SJCRH30 (cell line): ENCODE measurements around the gene ALKBH4. TPM values are rescaled to one million over a fixed set of nuclear protein-coding genes. Genes with fewer than 3 reads are reported as not detected.
"Not testable (repeated sequence)": the region's sequence is repeated elsewhere in the genome, so short reads cannot be mapped to it uniquely, and the experiment has no call there.

Experiments used
- DNase-seq, 2 experiments: peaks; one replicate each; pipeline ENCODE4 v3.0.0-alpha.2; 2015 to 2020
- H3K27ac ChIP-seq: fragments of 250-450 bp; sonication (Bioruptor Pico); 2 replicates; pipeline ENCODE4 v1.5.1; 2020; ENCODE audit warnings: mild to moderate bottlenecking, moderate library complexity
- H3K27me3 ChIP-seq: fragments of 250-450 bp; sonication (Bioruptor Pico); 2 replicates; pipeline ENCODE4 v1.5.1; 2020; ENCODE audit warnings: mild to moderate bottlenecking, moderate library complexity
- H3K36me3 ChIP-seq: fragments of 250-450 bp; sonication (Bioruptor Pico); 2 replicates; pipeline ENCODE4 v1.5.1; 2020; ENCODE audit warnings: mild to moderate bottlenecking, moderate library complexity
- H3K4me1 ChIP-seq: fragments of 250-450 bp; sonication (Bioruptor Pico); 2 replicates; pipeline ENCODE4 v1.5.1; 2020; ENCODE audit warnings: mild to moderate bottlenecking, moderate library complexity
- H3K4me3 ChIP-seq: fragments of 250-450 bp; sonication (Bioruptor Pico); 2 replicates; pipeline ENCODE4 v1.5.1; 2020; ENCODE audit warnings: mild to moderate bottlenecking, moderate library complexity
- H3K9me3 ChIP-seq: fragments of 250-450 bp; sonication (Bioruptor Pico); replicated peaks from 2 replicates; pipeline ENCODE4 v1.5.1; 2020; ENCODE audit warnings: mild to moderate bottlenecking, moderate library complexity
- total RNA-seq: library from RNA; depleted of rRNA; stranded (reverse); fragments of >200 nt; shearing (Covaris generic); gene quantifications from 2 replicates; pipeline ENCODE4 v1.2.3, GENCODE V29; 2014

Gene ALKBH4
- total RNA-seq, 1 experiment from 2014 or later, result 16.2 TPM

DNA sequence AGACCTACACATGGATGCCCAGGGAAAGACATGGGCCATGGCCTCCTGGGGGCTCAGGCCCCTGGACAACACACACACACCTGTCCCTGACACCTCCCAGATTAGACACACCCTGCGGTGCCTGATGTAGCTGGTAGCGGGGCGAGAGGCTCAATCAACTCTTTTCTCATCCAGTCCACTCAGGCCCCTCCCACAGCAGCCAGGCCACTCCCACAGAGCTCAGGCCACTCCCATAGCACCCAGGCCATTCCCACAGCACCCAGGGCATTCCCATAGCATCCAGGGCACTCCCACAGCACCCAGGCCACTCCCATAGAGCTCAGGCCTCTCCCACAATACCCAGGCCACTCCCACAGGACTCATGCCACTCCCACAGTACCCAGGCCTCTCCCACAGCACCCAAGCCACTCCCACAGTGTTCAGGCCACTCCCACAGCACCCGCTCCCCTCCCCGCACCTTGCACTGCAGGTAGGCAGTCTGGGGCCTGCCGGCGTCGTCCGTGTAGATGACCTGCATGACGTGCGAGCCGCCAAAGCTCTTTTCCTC, 25.9 kb upstream of the ALKBH4 start:
- H3K4me3 ChIP-seq, H3K9me3 ChIP-seq, H3K36me3 ChIP-seq, H3K4me1 ChIP-seq, H3K27ac ChIP-seq, H3K27me3 ChIP-seq: not testable (repeated sequence)
- DNase-seq, result peak in 1 of 2 experiments; percentile 67

DNA sequence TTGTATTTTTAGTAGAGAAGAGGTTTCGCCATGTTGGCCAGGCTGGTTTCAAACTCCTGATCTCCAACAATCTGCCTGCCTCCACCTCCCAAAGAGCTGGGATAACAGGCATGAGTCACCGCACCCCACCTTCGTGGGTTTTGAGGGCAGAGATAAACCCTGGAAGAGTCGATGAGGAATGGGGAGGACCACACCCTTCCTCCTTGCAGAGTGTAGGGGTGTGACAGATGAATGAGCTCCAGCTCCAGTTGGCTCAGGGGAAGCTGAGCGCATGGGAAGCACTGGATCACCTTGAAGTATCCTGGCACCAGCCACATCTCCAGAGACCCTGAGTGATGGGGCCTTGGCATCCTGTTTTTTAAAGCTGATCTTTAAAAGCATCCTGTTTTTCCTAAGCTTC, 19.7 kb upstream of the ALKBH4 start:
- H3K9me3 ChIP-seq, H3K27me3 ChIP-seq, H3K27ac ChIP-seq, DNase-seq, H3K36me3 ChIP-seq, H3K4me1 ChIP-seq, H3K4me3 ChIP-seq: not testable (repeated sequence)

DNA sequence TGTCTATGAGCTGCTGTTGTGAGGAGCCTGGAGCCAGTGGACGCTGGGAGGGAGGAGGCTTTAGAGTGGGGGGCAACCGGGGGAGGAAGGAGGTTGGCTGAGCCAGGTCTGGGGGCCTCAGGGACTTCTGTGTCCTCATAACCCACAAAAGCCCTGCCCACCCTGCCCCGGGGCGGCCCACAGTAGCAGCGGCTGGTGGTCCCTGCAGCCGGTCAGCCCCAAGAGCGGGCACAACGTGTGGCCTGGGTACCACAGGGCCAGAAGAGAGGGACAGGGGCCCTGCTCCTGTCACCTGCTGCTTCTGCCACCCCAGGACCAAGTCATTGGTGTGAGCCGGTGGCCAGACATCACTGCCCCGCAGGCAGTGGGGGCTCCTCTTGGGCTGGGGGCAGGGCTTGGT, 17.3 kb upstream of the ALKBH4 start:
- not testable (repeated sequence) for H3K36me3 ChIP-seq, DNase-seq, H3K9me3 ChIP-seq

DNA sequence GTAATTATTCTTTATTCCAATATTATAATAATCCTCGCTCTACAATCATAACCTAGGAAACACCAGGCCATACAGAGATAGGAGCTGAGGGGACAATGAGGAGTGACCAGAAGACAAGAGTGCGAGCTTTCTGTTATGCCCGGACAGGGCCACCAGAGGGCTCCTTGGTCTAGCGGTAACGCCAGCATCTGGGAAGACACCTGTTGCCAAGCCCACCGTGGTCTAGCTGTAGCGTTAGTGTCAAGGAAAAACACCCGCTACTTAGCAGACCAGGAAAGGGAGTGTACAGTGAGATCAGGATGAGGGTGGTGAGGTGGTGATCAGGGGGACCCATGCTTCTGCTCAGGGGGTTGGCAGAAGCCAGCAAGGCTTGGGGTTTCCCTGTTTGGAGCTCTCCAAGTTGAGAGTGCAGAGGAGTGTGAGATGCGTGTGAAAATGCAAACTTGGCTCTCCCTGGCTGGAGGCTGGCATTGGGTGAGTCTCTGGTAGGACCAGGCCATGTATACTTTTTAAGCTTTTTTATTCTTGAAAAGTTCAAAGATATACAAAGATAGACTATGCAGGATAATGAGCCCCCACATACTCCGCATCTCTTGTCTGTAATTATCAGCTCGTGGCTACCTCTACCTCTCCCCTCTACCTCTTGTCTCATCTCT, 15.4 kb upstream of the ALKBH4 start:
- not testable (repeated sequence) for H3K9me3 ChIP-seq, H3K4me1 ChIP-seq, H3K4me3 ChIP-seq, H3K27ac ChIP-seq, H3K27me3 ChIP-seq, H3K36me3 ChIP-seq
- peak in 1 of 2 experiments; percentile 44 for DNase-seq

More for the DNA sequence above, 17.3 kb upstream of the ALKBH4 start:
- not testable (repeated sequence) for H3K27ac ChIP-seq, H3K4me1 ChIP-seq, H3K4me3 ChIP-seq, H3K27me3 ChIP-seq

- not testable (repeated sequence) for H3K9me3 ChIP-seq, H3K27ac ChIP-seq, H3K4me3 ChIP-seq, H3K27me3 ChIP-seq, H3K36me3 ChIP-seq, H3K4me1 ChIP-seq, DNase-seq
These were observed 14.5 kb upstream of the ALKBH4 start for GRCh38 chr7:102479209-102479584.

DNA sequence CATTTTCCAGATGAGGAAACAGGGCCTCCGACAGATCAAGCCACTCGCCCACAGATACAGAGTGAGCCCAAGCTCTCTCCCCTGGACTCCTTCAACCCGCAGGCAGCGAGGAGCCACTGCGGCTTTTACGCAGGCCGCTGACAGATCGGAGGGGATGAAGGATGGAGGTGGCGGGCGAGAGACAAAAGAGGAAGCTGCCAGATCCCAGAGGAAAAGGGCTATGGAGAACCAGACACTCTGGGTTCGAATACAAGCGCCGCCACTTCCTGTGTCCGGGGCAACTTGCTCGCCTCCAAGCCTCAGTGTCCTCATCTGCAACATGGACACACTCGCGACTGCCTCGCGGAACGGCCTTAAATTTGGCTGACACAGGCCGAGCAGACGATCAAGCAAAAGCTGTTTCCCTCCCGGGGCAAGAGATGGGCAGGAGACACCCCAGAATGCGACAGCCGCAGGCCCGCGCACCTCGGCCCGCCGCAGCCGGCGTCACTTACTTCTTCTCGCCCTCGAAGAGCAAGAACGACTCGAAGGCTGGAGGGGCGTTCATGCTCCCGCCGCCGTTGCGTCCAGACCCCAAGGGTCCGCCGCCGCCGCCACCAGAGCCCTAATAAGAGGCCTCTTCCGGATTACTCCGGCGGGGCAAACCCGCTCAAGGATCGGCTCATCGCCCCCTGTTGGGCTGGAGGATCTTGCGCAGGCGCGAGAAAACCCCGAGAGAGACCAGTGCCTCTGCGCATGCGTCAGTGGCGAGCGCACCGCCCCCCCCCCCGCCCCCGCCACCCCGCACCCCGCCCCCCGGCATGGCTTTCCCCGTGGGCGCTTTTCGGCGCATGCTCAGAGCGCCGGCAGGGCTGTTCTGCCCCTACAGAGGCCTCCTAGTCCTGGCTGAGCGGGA, 13.9 kb upstream of the ALKBH4 start, which contains the start of gene POLR2J:
POLR2J (minus strand) TSS at position 609 of the 895 bp plus-strand sequence; CDS start at position 547, 62 bp downstream.
- H3K36me3 ChIP-seq, H3K9me3 ChIP-seq, H3K27ac ChIP-seq, H3K27me3 ChIP-seq, H3K4me1 ChIP-seq: not testable (repeated sequence)
- DNase-seq, result peak; percentile 74 to 77
- H3K4me3 ChIP-seq, result peak within 1 kb of the TSS; percentile 60

GRCh38 chr7:102474736-102475435, 10.2 kb upstream of the ALKBH4 start:
- H3K9me3 ChIP-seq, H3K27me3 ChIP-seq, H3K27ac ChIP-seq, H3K4me3 ChIP-seq: not testable (repeated sequence)
- DNase-seq, result peak in 1 of 2 experiments; percentile 33
- Histone ChIP-seq H3K36me3 (peaks cover 26% of the 10 kb centered on the region), H3K4me1 (peaks cover 11% of the 10 kb centered on the region)

DNA sequence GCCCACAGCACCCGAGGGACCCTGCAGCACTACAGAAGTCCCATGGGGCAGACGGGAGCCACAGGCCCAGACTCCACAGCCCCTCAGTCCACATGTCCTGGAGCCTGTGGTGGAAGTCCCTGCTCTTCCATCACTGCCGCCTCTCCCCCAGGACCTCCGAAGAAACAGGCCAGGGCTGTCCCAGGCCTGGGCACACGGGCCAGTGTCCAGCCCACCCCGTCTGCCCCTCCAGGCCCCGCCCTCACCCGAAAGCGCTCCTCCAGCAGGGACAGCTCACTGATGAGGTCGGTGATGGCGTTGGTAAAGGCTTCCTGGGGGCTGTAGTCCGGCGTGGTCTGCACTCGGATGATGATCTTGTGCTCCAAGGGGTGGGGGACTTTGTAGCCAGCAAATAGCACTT, 9.5 kb upstream of the ALKBH4 start:
- DNase-seq, H3K4me3 ChIP-seq, H3K9me3 ChIP-seq, H3K27me3 ChIP-seq, H3K27ac ChIP-seq: not testable (repeated sequence)
- peaks cover 26% of the 10 kb centered on the region for H3K36me3 ChIP-seq
- peaks cover 11% of the 10 kb centered on the region for H3K4me1 ChIP-seq

GRCh38 chr7:102473271-102473991, 8.8 kb upstream of the ALKBH4 start:
- Histone ChIP-seq H3K9me3 (no peaks in the 10 kb centered on the region), H3K36me3 (peaks cover 26% of the 10 kb centered on the region), H3K27ac (no peak overlapping the region), H3K4me1 (peaks cover 11% of the 10 kb centered on the region), H3K4me3 (no peak overlapping the region), H3K27me3 (no peaks in the 10 kb centered on the region)
- DNase-seq, result peak; percentile 32 to 36

DNA sequence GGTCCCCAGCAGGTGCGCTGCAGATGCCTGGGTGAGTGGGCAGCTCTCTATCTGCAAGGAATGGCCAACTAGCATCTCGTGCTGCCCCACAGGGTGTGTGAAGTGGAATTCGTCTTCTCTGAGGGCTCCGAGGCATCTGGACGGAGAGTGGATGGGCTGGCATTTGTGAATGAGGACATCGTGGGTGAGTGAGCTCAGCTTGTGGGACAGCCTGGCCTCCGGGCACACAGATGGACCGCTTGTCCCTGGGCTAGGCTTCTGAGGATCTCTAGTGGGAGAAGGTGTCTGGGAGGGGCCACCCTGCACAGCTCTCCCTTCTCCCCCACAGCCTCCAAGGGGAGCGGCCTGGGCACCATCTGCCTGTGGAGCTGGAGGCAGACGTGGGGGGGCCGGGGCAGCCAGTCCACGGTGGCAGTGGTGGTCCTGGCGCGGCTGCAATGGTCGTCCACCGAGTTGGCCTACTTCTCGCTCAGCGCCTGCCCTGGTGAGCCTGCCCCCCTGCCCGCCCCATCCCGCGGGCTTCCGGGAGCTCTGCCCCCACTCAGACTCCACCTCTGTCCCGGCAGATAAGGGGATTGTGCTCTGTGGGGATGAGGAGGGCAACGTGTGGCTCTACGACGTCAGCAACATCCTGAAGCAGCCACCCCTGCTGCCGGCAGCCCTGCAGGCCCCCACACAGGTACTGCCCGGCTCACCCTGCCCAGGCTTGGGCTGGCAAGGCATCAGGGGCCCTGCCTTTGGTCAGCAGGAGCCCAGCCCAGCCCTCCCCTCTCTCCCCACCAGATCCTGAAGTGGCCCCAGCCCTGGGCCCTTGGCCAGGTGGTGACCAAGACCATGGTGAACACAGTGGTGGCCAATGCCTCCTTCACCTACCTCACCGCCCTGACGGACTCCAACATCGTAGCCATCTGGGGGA, 7.7 kb upstream of the ALKBH4 start:
- no peak overlapping the region for H3K27ac ChIP-seq
- H3K4me1 ChIP-seq, result peaks cover 11% of the 10 kb centered on the region
- H3K4me3 ChIP-seq, result no peak overlapping the region
- no peak for DNase-seq
- peaks cover 26% of the 10 kb centered on the region for H3K36me3 ChIP-seq
- H3K27me3 ChIP-seq, result no peaks in the 10 kb centered on the region
- H3K9me3 ChIP-seq, result no peaks in the 10 kb centered on the region

- Histone ChIP-seq H3K36me3 (peaks cover 26% of the 10 kb centered on the region), H3K9me3 (no peaks in the 10 kb centered on the region), H3K27me3 (no peaks in the 10 kb centered on the region), H3K27ac (no peak overlapping the region), H3K4me3 (no peak overlapping the region), H3K4me1 (peaks cover 11% of the 10 kb centered on the region)
- DNase-seq, result no peak
These were observed 7.1 kb upstream of the ALKBH4 start for GRCh38 chr7:102471791-102472125.

DNA sequence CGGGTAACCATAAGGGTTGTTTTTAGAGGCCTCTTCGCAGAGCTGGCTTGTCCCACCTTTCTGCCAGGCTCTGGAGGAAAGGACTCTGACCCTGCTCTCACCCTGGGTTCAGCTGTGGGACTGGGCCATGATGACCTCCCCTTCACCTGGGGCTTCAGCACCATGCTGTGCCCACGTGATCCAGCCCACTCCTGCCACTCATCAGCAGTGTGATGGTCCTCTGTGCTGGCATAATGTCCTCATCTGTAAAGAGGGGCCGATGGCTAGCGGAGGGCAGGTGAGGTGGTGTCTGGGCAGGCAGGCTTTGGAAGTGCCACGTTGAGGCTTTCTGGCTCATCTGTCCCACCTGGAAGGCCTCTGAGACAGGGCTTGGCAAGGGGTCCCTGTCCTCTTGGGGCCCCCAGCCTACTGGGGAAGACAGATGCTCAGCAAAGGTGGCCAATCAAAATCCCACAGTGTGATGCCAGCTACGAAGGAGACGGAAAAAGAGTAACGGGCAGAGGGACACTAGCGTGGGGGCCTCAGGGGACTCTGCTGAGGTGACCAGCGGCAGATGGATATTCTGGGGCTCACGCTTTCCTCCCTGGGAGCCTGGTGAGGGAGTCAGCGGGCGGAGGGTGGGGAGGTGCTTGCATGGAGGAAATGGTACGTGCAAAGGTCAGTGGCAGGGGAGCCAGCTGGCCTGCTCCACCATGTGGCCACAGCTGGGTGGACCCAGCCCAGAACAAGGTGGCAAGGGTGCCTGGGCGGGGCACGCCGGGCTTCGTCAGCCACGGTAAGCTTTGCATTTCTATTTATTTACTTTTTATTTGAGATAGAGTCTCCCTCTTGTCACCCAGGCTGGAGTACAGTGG, 5.5 kb upstream of the ALKBH4 start:
- Histone ChIP-seq H3K36me3 (peaks cover 26% of the 10 kb centered on the region), H3K4me1 (peaks cover 15% of the 10 kb centered on the region), H3K9me3 (no peaks in the 10 kb centered on the region), H3K4me3 (no peak overlapping the region), H3K27ac (no peak overlapping the region), H3K27me3 (no peaks in the 10 kb centered on the region)
- DNase-seq, result no peak
